NCI-H1436 treated with DMSO at 0.1 percent for 48 hours (cell line): ENCODE results near the gene SLC24A3.

Source experiments
- DNase-seq: peaks from one replicate; lab custom pipeline; 2025; lab: John Stamatoyannopoulos, UW

Gene SLC24A3

GRCh38 chr20:19713822-19714578 lies 501.6 kb downstream of the SLC24A3 start:
- no peak for DNase-seq

DNA sequence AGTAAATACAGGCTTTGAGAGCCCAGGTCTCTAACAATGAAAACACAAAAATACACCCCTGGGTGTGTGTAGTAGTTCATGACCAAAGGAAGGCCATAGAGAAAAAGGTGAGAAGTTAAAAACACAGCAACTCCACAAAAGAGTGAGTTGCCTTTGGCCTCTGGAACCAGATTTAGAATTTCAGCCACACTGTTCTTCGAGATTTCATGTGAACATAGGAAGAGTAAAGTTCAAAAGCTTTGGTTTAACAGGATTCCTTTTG lies 502.1 kb downstream of the SLC24A3 start:
- no peak for DNase-seq

DNA sequence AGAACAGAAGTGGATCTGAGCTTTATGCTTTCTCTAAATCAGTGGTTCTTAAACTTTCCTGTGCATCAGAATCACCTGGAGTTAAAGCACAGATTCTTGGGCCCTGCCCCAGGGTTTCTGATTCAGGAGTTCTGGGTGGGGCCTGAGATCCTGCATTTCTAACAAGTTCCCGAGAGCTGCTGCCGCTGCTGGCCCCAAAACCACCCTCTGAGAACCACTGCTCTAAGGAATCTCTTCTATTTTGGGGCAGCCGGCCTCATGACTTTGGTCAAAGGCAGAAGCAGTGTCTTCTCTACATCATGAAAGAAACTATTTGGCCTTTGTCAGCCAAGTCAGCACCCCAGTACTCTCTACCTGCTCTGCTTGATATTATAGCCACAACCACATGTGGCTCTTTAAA lies 503.5 kb downstream of the SLC24A3 start:
- DNase-seq: no peak

GRCh38 chr20:19718880-19719279 lies 506.4 kb downstream of the SLC24A3 start:
- no peak for DNase-seq

GRCh38 chr20:19720991-19721390 lies 508.5 kb downstream of the SLC24A3 start:
- DNase-seq: no peak

- no peak for DNase-seq
Measured at GRCh38 chr20:19723051-19723450, 510.6 kb downstream of the SLC24A3 start.

DNA sequence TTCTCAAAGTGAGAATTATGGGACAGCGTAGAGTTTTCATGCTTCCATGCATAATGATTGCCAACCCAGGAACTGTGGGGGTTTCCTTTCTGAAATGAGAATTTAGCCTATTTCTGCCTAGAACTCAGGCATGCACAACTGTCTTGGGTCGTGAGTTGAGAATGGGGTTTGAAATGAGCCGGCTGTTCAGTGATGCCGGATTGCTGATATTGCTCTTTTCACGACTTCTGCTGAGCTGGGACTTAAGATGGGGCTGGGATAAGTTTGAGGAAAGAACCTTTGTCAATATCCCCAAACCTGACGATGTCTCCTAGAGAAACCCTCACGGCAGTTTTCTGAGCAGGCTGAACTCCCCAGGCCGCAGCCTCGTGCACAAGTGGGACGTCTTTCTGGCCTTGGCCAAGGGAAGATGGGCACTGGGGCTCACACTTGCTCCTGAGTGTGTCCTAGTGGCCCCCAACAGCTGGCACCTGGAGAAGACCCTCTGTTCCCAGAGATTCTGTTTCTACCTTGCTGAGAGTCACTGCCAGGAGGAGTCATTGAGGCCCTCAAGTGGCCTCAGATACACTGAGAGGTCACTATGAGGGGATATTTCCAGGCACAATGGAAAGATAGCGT lies 511.5 kb downstream of the SLC24A3 start:
- DNase-seq: no peak

DNA sequence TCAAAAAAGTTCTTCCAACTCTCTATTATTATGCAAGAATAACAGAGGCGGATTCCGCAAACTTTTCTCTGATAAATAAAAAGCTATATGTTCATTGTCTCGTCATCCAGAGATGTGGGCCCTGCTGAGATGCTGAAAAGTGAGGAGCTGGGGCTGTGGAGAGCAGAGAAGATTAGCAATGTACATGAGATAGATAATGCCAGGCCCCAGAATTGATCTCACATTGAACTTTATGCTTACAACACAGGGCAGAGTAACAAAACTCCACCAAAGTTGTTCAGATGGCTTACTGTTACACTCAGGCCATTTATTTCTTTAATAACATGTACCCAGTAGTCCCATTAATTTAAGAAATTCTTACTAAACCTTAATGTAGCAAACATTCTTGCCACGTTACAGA lies 512.9 kb downstream of the SLC24A3 start:
- no peak for DNase-seq

DNA sequence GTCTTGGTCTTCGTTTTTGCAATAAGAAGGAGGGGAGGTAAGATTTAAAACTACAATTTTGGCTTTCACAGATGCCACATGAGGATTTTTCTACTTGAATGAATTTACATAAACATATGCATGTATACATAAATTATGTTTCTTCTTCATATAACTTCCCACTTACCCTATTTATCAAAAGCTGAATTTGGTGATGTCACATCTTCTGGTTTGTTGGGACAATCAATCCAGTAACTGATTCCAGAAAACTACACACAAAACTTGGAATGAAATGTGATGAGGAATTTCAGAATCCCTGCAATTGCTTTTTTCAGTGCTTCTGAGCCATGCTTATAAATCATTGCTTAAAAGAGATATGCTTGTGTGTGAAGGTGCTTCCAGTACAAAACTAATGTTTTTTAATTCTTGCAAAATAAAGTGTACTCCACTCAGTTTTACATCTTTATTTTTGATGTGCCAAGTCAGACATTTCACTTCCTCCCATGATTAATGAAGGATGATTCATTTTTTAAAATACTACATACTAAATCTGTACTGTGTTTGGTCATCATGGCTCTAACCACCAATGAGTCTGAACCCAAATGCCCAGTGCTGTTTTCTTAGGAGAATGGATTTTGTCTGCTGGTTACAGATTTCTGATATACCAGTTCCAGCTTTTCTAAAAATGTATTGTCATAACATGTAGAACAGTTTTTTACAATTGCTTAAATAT lies 513.5 kb downstream of the SLC24A3 start:
- DNase-seq: no peak

GRCh38 chr20:19727251-19727847 lies 514.9 kb downstream of the SLC24A3 start:
- no peak for DNase-seq

GRCh38 chr20:19729672-19730071 lies 517.2 kb downstream of the SLC24A3 start:
- DNase-seq: no peak

GRCh38 chr20:19730706-19731105 lies 518.3 kb downstream of the SLC24A3 start:
- no peak for DNase-seq

GRCh38 chr20:19734811-19735210 lies 522.4 kb downstream of the SLC24A3 start:
- no peak for DNase-seq

GRCh38 chr20:19735446-19735845 lies 523.0 kb downstream of the SLC24A3 start:
- DNase-seq: peak; percentile 81

- DNase-seq: no peak
Measured at GRCh38 chr20:19737025-19737424, 524.6 kb downstream of the SLC24A3 start.

DNA sequence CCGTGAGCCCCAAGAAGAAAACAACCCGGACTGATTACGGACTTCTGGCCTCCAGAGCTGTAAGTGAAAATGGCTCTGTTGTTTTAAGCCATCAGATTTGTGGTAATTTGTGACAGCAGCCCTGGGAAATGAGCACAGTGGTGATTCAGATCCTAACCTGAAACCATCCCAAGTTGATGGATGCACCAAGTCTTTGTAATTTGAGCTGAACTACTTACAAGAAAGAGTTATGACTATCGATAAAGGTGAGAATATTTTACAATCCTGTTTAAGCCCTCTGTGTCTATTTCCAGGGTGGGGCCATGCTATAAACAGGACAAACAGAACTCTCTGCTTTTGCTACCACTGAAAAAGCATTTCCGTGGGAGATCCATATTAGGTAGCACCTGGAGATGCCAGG lies 526.5 kb downstream of the SLC24A3 start:
- DNase-seq: no peak

DNA sequence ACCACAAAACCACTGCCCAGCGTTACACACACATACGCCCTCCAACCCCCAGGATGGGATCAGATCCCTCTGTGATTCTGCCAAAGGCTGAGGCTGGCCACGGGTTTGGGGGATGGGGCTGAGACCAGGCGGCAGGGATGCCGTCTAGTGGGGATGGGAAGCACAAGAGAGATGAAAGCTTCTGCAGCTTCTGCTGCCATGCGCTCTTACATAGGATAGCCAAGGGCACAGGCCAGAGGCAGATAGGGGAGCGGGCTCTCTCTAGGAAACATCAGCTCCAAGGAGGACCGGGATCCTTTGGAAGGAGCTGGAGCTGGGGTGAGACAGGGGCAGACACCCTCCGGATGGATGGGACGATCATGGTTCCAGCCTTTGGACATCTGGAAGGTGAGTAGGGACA lies 526.9 kb downstream of the SLC24A3 start:
- DNase-seq: no peak

- no peak for DNase-seq
Measured at GRCh38 chr20:19740512-19740911, 528.1 kb downstream of the SLC24A3 start.

DNA sequence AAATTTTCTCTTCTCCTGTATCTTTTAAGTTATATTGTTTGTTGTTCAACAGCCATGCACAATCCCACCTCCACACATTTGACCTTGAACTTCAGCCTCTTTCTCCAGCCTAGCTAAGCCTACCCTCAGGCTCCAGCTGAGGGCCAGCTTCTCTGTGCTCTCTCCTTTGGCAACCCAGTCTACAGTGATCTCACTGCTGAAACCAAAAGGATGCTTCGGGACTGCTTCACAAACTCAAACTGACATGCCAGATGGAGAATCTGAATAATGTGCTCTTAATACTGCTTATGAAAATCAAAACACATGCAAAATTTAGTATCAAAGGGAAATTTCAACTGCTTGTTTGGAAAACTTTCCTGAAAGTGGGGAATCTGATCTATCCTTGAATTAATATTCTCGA lies 529.5 kb downstream of the SLC24A3 start:
- no peak for DNase-seq

DNA sequence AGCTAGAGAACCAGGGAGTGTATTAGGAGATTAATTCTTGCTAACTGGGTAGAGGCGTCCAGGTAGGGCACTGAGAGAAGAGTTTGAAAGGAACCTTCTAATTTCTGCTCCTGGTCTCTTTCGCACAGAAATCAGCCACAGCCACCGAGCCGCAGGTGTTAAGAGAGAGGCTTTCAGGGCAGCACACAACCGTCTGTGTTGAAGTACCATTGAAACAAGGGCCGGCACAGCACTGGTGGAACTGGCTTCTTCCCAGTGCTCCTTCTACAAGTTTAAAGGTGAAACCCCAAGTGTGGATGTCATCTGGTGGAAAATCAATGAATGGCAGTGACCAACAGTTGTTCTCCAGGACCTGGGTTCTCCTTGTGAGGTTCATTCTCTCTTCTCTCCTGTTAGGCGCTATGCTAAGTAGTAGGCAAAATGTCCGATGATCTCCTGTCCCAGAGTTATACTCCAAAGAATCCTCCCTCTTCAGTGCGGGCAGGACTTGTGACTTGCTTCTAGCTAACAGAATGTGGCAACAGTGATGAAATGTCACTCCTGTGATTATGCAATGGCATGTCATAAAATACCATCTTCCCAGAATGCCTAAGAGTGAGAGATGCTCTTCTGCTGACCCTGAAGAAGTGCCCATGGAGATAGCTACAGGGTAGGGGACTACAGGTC lies 530.7 kb downstream of the SLC24A3 start:
- no peak for DNase-seq

- DNase-seq: no peak
Measured at GRCh38 chr20:19743640-19743995, 531.2 kb downstream of the SLC24A3 start.

DNA sequence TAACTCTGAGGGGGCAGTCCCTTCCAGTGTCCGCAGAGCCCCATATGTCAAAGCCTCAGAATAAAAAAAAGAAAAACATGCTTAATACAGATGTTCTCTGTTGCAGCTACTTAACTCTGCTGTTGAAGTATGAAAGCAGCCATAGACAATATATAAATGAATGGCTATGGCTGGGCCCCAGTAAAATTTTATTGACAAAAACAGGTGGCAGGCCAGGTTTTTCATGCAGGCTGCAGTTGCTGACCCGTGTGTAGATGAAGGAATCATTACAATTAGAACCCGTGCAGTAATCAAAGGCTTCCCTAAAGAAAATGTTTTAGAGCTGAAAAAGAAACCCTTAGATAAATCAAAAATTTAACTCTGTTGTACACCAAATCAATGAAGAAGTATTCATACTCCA lies 532.7 kb downstream of the SLC24A3 start:
- no peak for DNase-seq

DNA sequence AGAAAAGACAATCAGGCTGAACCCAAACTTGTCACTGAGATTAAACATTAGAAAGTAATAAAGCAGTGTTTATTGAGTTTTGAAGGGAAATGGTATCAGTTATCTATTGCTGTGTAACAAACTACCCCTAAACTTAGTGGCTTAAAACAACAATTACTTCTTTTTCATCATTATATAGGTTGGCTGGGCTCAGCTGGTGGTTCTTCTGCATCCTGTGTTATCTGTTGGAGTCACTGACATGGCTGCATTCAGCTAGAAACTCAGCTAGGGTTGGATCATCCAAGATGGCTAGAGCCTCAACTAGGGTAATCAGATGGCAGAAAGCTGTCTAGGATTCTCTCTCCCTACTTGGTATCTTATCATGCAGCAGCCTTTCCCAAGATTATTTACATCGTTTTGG lies 533.1 kb downstream of the SLC24A3 start:
- DNase-seq: no peak
